Loucy (cell line): ENCODE measurements around the gene IL34.

ENCODE experiments used
- H2AFZ ChIP-seq: fragments of 200-600 bp; sonication (generic); 2 replicates; pipeline ENCODE4 v1.6.0; 2016; ENCODE audit warnings: antibody characterized with exemption, mild to moderate bottlenecking, low read length, moderate library complexity
- H3F3A ChIP-seq: fragments of 200-600 bp; 2 replicates; pipeline ENCODE4 v1.6.0; 2016; ENCODE audit warnings: antibody characterized with exemption, low read depth, mild to moderate bottlenecking
- H3K27me3 ChIP-seq: fragments of 200-600 bp; sonication (generic); 2 replicates; pipeline ENCODE4 v1.6.1; 2014; ENCODE audit warnings: low read length, mild to moderate bottlenecking; ENCODE audit not compliant: insufficient read depth, poor library complexity, severe bottlenecking
- H3K36me3 ChIP-seq: fragments of 200-600 bp; sonication (generic); 2 replicates; pipeline ENCODE4 v1.6.1; 2016; ENCODE audit warnings: low read length; ENCODE audit not compliant: insufficient read depth
- H3K4me1 ChIP-seq: fragments of 200-600 bp; sonication (generic); 2 replicates; pipeline ENCODE4 v1.5.1; 2014; ENCODE audit warnings: low read length, mild to moderate bottlenecking; ENCODE audit not compliant: insufficient read depth, poor library complexity, severe bottlenecking
- H3K4me2 ChIP-seq: fragments of 200-600 bp; sonication (generic); 2 replicates; pipeline ENCODE4 v1.6.0; 2014; ENCODE audit warnings: antibody characterized with exemption, low read length, low read depth, mild to moderate bottlenecking; ENCODE audit not compliant: poor library complexity, severe bottlenecking
- H3K4me3 ChIP-seq: fragments of 200-600 bp; sonication (generic); 2 replicates; pipeline ENCODE4 v1.5.1; 2014; ENCODE audit warnings: low read length, mild to moderate bottlenecking, mixed read lengths; ENCODE audit not compliant: poor library complexity, severe bottlenecking
- H3K79me2 ChIP-seq: fragments of 200-600 bp; sonication (generic); 2 replicates; pipeline ENCODE4 v1.6.1; 2014; ENCODE audit warnings: low read length; ENCODE audit not compliant: insufficient read depth
- H3K9ac ChIP-seq: fragments of 200-600 bp; sonication (generic); 2 replicates; pipeline ENCODE4 v1.6.0; 2014; ENCODE audit warnings: mild to moderate bottlenecking, low read depth, low read length, moderate library complexity; ENCODE audit not compliant: poor library complexity, severe bottlenecking
- H3K9me2 ChIP-seq: fragments of 200-600 bp; sonication (generic); replicated peaks from 2 replicates; pipeline ENCODE4 v1.6.1; 2016; ENCODE audit warnings: low read depth, low read length, mixed read lengths
- H3K9me3 ChIP-seq: fragments of 200-600 bp; sonication (generic); 2 replicates; pipeline ENCODE4 v1.6.1; 2014; ENCODE audit warnings: mild to moderate bottlenecking, antibody characterized with exemption, low read length, low read depth; ENCODE audit not compliant: insufficient read depth
- H4K20me1 ChIP-seq: fragments of 200-600 bp; sonication (generic); 2 replicates; pipeline ENCODE4 v1.6.0; 2014; ENCODE audit warnings: antibody characterized with exemption, low read length, mild to moderate bottlenecking; ENCODE audit not compliant: insufficient read depth, poor library complexity, severe bottlenecking
- EZH2phosphoT487 ChIP-seq: fragments of 200-600 bp; IDR thresholded peaks from 2 replicates; pipeline ENCODE4 v1.6.1; 2018; ENCODE audit warnings: antibody characterized with exemption, mild to moderate bottlenecking, moderate library complexity, borderline replicate concordance
- TF ChIP-seq, protein P1 (sequence below): fragments of 200-600 bp; sonication (generic); conservative IDR thresholded peaks from 2 replicates; pipeline ENCODE4 v1.5.1; 2014; ENCODE audit warnings: mild to moderate bottlenecking, antibody characterized with exemption, low read length

IL34 gene

DNA sequence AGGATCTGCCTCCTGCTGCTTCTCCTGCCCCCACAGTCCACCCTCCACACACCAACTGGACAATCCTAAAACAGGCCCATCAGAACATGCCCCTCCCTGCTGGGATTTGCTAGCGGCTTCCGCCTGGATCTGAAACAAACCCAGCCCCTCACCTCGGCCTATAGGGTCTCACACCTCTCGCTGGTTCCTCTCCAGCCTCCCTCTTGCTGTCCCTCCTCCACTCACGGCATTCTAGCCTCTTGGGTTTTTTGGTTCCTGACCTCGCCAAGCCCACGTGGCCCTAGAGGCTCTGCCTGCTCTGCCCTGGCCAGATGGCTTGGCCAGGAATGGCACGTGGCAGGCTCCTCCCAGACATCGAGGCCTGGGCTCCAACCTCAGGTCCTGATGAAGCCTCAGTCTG, 55.2 kb downstream of the IL34 start:
- H3K36me3 ChIP-seq = peaks cover 3% of the 10 kb centered on the region; the same call in 1 of the 2 replicates
- peaks cover 46% of the 10 kb centered on the region for H3K4me1 ChIP-seq
- H3K9me3 ChIP-seq = no peaks in the 10 kb centered on the region
- no peaks in the 10 kb centered on the region for H3F3A ChIP-seq
- TF ChIP-seq, protein P1, sequence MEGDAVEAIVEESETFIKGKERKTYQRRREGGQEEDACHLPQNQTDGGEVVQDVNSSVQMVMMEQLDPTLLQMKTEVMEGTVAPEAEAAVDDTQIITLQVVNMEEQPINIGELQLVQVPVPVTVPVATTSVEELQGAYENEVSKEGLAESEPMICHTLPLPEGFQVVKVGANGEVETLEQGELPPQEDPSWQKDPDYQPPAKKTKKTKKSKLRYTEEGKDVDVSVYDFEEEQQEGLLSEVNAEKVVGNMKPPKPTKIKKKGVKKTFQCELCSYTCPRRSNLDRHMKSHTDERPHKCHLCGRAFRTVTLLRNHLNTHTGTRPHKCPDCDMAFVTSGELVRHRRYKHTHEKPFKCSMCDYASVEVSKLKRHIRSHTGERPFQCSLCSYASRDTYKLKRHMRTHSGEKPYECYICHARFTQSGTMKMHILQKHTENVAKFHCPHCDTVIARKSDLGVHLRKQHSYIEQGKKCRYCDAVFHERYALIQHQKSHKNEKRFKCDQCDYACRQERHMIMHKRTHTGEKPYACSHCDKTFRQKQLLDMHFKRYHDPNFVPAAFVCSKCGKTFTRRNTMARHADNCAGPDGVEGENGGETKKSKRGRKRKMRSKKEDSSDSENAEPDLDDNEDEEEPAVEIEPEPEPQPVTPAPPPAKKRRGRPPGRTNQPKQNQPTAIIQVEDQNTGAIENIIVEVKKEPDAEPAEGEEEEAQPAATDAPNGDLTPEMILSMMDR = no peak
- no peak for TF ChIP-seq EZH2phosphoT487
- no peak overlapping the region for H2AFZ ChIP-seq
- no peak overlapping the region for H3K4me3 ChIP-seq
- H3K79me2 ChIP-seq = no peaks in the 10 kb centered on the region
- no peaks in the 10 kb centered on the region for H3K9me2 ChIP-seq
- no peaks in the 10 kb centered on the region for H3K27me3 ChIP-seq
- peak overlapping the region; percentile 16 for H3K9ac ChIP-seq
- no peaks in the 10 kb centered on the region for H4K20me1 ChIP-seq
- H3K4me2 ChIP-seq = no peak overlapping the region

DNA sequence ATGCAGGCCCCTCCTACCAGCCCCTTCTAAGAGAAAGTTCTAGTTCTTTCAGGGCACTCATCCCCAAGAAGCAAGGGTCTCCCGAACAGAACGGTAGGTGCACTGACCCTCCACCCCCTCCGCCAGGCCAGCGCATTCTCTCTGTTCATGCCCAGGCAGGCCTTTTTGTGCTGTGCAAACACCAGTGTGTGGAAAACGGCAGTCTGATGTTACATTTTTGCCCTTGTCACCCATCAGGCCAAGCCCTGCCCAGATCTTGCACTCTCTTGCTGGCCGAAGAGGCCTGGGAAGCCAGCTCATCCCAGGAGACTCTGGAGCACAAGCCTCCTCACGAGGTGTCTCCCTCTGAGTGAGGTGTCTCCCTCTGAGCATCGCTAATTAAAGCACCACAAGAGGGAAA, 55.6 kb downstream of the IL34 start:
- no peaks in the 10 kb centered on the region for H3K9me2 ChIP-seq
- H3K9ac ChIP-seq = peak overlapping the region; percentile 16
- TF ChIP-seq, protein P1 = no peak
- TF ChIP-seq EZH2phosphoT487 = no peak
- H3K79me2 ChIP-seq = no peaks in the 10 kb centered on the region
- no peaks in the 10 kb centered on the region for H4K20me1 ChIP-seq
- peaks cover 3% of the 10 kb centered on the region; the same call in 1 of the 2 replicates for H3K36me3 ChIP-seq
- H3K4me3 ChIP-seq = no peak overlapping the region
- no peak overlapping the region for H2AFZ ChIP-seq
- H3K4me1 ChIP-seq = peaks cover 42% of the 10 kb centered on the region
- no peaks in the 10 kb centered on the region for H3K9me3 ChIP-seq
- no peak overlapping the region for H3K4me2 ChIP-seq
- H3K27me3 ChIP-seq = no peaks in the 10 kb centered on the region
- H3F3A ChIP-seq = no peaks in the 10 kb centered on the region

DNA sequence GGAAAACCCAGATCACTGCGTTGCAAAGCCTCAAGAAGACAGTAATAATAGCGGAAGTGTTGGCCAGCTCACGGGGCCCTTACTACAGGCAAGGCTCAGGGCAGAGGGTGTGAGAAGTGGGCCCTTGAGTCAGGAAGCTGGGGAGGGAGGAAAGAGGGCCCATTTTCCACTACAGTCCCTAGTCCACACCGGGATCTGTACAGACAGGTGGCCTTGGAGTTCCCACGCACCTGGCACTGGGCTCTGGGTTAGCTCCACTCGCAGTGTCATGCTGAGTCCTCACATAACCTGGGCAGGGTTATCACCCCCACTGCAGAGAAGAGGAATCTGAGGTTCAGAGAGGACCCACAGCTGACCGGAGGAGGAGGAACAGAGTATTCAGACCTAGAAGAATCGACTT, 56.3 kb downstream of the IL34 start:
- Histone ChIP-seq H2AFZ (no peak overlapping the region), H3K4me2 (no peak overlapping the region), H3K9ac (peak overlapping the region; percentile 16), H3F3A (no peaks in the 10 kb centered on the region), H4K20me1 (no peaks in the 10 kb centered on the region), H3K36me3 (peaks cover 3% of the 10 kb centered on the region; the same call in 1 of the 2 replicates), H3K9me3 (no peaks in the 10 kb centered on the region), H3K27me3 (no peaks in the 10 kb centered on the region), H3K4me1 (peaks cover 35% of the 10 kb centered on the region), H3K79me2 (no peaks in the 10 kb centered on the region), H3K4me3 (no peak overlapping the region), H3K9me2 (no peaks in the 10 kb centered on the region)
- TF ChIP-seq EZH2phosphoT487 = no peak
- TF ChIP-seq, protein P1 = no peak
